Stomach smooth muscle (tissue), 2 donors: ENCODE data around the gene VKORC1.

Experiments used
- H3K27ac ChIP-seq: one replicate; pipeline ENCODE4 v1.7.0; 2013; ENCODE audit warnings: mild to moderate bottlenecking, low read length, inconsistent platforms
- H3K27me3 ChIP-seq, 2 donors: one replicate each; pipeline ENCODE4 v1.7.0; 2013; ENCODE audit warnings: low read length in 2 of 2; ENCODE audit not compliant: insufficient read depth in 2 of 2, control insufficient read depth in 1 of 2
- H3K36me3 ChIP-seq, 2 donors: one replicate each; pipeline ENCODE4 v1.7.0; 2013; ENCODE audit warnings: low read length in 2 of 2; ENCODE audit not compliant: control insufficient read depth in 2 of 2, insufficient read depth in 2 of 2
- H3K4me1 ChIP-seq: one replicate; pipeline ENCODE4 v1.7.0; 2013; ENCODE audit warnings: low read length; ENCODE audit not compliant: control insufficient read depth, insufficient read depth
- H3K4me3 ChIP-seq, 2 donors: one replicate each; pipeline ENCODE4 v1.7.0; 2013; ENCODE audit warnings: low read length in 2 of 2
- H3K9ac ChIP-seq, 2 donors: one replicate each; pipeline ENCODE4 v1.7.0; 2013; ENCODE audit warnings: low read length in 2 of 2, mild to moderate bottlenecking in 1 of 2
- H3K9me3 ChIP-seq, 2 donors: one replicate each; pipeline ENCODE4 v1.7.0; 2013; ENCODE audit warnings: low read length in 2 of 2; ENCODE audit not compliant: control insufficient read depth in 2 of 2
- donor health status: healthy.
- donor health status: Pancreatic carcinoma.

The VKORC1 gene

GRCh38 chr16:31050280-31051030 is 44.1 kb downstream of the VKORC1 start:
- H3K27me3 ChIP-seq = no peaks in the 10 kb centered on the region
- H3K9ac ChIP-seq = no peak overlapping the region
- no peak overlapping the region for H3K4me3 ChIP-seq
- no peaks in the 10 kb centered on the region for H3K9me3 ChIP-seq
- no peaks in the 10 kb centered on the region for H3K4me1 ChIP-seq
- H3K27ac ChIP-seq = no peak overlapping the region
- H3K36me3 ChIP-seq = no peaks in the 10 kb centered on the region

- H3K4me1 ChIP-seq = peaks cover 4% of the 10 kb centered on the region
- no peak overlapping the region for H3K9ac ChIP-seq
- H3K4me3 ChIP-seq = no peak overlapping the region
- no peak overlapping the region for H3K27ac ChIP-seq
- H3K27me3 ChIP-seq = no peaks in the 10 kb centered on the region
- no peaks in the 10 kb centered on the region for H3K9me3 ChIP-seq
- peaks cover 8 to 18% of the 10 kb centered on the region in 2 donors for H3K36me3 ChIP-seq
These were observed 50.6 kb downstream of the VKORC1 start for GRCh38 chr16:31043898-31044481.

GRCh38 chr16:31043352-31043751 is 51.2 kb downstream of the VKORC1 start:
- H3K9me3 ChIP-seq = no peaks in the 10 kb centered on the region
- no peak overlapping the region for H3K9ac ChIP-seq
- H3K27ac ChIP-seq = no peak overlapping the region
- peaks cover 4% of the 10 kb centered on the region for H3K4me1 ChIP-seq
- H3K4me3 ChIP-seq = no peak overlapping the region
- peaks cover 15 to 23% of the 10 kb centered on the region in 2 donors for H3K36me3 ChIP-seq
- no peaks in the 10 kb centered on the region for H3K27me3 ChIP-seq

- Histone ChIP-seq H3K4me3 (no peak overlapping the region), H3K27me3 (no peaks in the 10 kb centered on the region), H3K4me1 (peaks cover 4% of the 10 kb centered on the region), H3K27ac (no peak overlapping the region), H3K36me3 (peaks cover 17 to 28% of the 10 kb centered on the region in 2 donors), H3K9ac (no peak overlapping the region), H3K9me3 (no peaks in the 10 kb centered on the region)
These were observed 51.7 kb downstream of the VKORC1 start for GRCh38 chr16:31042866-31043265.
